Measurements from ENCODE around the gene ACSF3. TPM values are rescaled to one million over a fixed set of nuclear protein-coding genes. Genes with fewer than 3 reads are reported as not detected.

Gene ACSF3
- total RNA-seq, 2 experiments from 2014 or later: 112 to 143 TPM

DNA sequence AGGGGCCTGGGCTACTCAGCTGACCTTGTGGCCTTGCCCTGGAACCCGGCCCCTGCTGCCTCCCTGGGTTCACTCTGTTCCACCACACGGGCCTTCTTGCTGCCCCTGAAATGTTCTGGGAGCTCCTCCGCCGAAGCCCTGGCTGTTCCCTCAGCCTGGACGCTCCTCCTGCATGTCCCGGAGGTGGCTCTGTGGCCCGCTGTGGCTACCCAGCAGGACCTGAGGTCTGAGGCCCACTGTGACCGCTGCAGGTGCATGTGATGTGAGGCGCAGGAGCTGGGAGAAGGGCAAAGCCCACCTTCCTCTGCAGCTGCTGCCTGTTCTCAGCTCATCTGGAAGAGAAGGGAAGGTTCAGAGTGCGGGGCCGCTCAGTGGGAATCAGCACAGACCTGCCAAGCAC is 38.9 kb upstream of the ACSF3 start:
- H3K9me3 ChIP-seq (ENCODE audit: low read length): no peaks in the 10 kb centered on the region
- no peak for TF ChIP-seq EZH2phosphoT487 (IDR thresholded peaks at IDR 0.05; ENCODE audit: borderline replicate concordance, low read depth, low read length)
- TF ChIP-seq CTCF (conservative IDR thresholded peaks at IDR 0.05; ENCODE audit: low read length): no peak
- no peak overlapping the region for H3K4me2 ChIP-seq (ENCODE audit: low read length)
- H3K4me3 ChIP-seq (ENCODE audit: low read depth, low read length, poor library complexity, severe bottlenecking): no peak overlapping the region
- intact Hi-C loops (cut with micrococcal nuclease; ENCODE audit: unreplicated experiment): no loop called here
- H2AFZ ChIP-seq (ENCODE audit: low read length): no peak overlapping the region
- no peak for DNase-seq (ENCODE audit: low spot score)
- no peak overlapping the region for H3K27ac ChIP-seq (ENCODE audit: low read depth, low read length, poor library complexity, severe bottlenecking)
- H3K9me2 ChIP-seq (ENCODE audit: insufficient read depth, low read length): no peaks in the 10 kb centered on the region
- H3K79me2 ChIP-seq (ENCODE audit: insufficient read depth, low read depth, low read length): no peaks in the 10 kb centered on the region
- peaks cover under 1% of the 10 kb centered on the region for H3K4me1 ChIP-seq (ENCODE audit: insufficient read depth, low read length, poor library complexity, severe bottlenecking)
- no peaks in the 10 kb centered on the region for H3K36me3 ChIP-seq (ENCODE audit: insufficient read depth, low read length)
- ChIA-PET POLR2A (no interaction called here), CTCF (ENCODE audit: unreplicated experiment) (no interaction called here)
- no peaks in the 10 kb centered on the region for H4K20me1 ChIP-seq (ENCODE audit: insufficient read depth, low read length)
- no TSS peak for BruUV-seq (replicated peaks)

- H2AFZ ChIP-seq (ENCODE audit: low read length): no peak overlapping the region
- DNase-seq (ENCODE audit: low spot score): no peak
- H3K4me3 ChIP-seq (ENCODE audit: low read depth, low read length, poor library complexity, severe bottlenecking): no peak overlapping the region
- no peak overlapping the region for H3K27ac ChIP-seq (ENCODE audit: low read depth, low read length, poor library complexity, severe bottlenecking)
- BruUV-seq (replicated peaks): no TSS peak
- ChIA-PET CTCF (ENCODE audit: unreplicated experiment) (no interaction called here), POLR2A (no interaction called here)
- H3K79me2 ChIP-seq (ENCODE audit: insufficient read depth, low read depth, low read length): no peaks in the 10 kb centered on the region
- H3K4me1 ChIP-seq (ENCODE audit: insufficient read depth, low read length, poor library complexity, severe bottlenecking): peaks cover 6% of the 10 kb centered on the region
- no peak for TF ChIP-seq CTCF (conservative IDR thresholded peaks at IDR 0.05; ENCODE audit: low read length)
- no peak for TF ChIP-seq EZH2phosphoT487 (IDR thresholded peaks at IDR 0.05; ENCODE audit: borderline replicate concordance, low read depth, low read length)
- no peaks in the 10 kb centered on the region for H3K9me2 ChIP-seq (ENCODE audit: insufficient read depth, low read length)
- H3K36me3 ChIP-seq (ENCODE audit: insufficient read depth, low read length): no peaks in the 10 kb centered on the region
- intact Hi-C loops (cut with micrococcal nuclease; ENCODE audit: unreplicated experiment): no loop called here
- H3K4me2 ChIP-seq (ENCODE audit: low read length): no peak overlapping the region
- no peaks in the 10 kb centered on the region for H3K9me3 ChIP-seq (ENCODE audit: low read length)
- H4K20me1 ChIP-seq (ENCODE audit: insufficient read depth, low read length): no peaks in the 10 kb centered on the region
Observed at GRCh38 chr16:89055313-89055712, 38.3 kb upstream of the ACSF3 start.

DNA sequence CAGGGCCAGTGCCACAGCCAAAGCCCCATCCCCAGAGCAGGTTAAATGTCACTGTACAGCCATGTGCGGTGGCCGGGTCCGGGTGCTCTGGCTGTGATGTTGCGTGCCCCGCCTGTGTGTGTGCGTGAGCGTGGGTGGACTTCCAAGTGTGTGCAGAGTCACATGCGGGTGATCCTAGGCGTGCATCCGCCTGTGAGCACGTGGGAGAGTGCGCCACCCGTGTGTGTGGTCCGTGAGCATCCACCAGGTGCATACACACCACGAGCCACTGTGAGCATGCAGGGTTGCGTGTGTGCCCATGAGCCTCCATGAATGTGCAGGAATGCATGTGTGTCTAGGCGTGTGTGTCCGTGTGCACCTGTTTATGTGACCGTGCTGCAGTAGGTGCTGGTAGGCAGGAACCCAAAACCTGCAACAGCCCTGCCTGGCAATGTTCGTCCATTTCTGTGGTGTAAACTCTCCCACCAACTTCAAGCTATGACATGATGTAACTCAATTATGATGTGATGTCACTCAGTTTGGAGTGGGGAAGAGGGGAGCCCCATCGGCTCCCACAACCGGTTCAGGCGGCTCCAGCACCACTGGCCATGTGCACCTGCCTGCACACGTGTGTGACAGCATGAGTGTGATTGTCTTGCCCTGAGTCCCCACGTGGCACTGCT is 37.6 kb upstream of the ACSF3 start:
- Histone ChIP-seq H3K36me3 (ENCODE audit: insufficient read depth, low read length) (no peaks in the 10 kb centered on the region), H3K4me1 (ENCODE audit: insufficient read depth, low read length, poor library complexity, severe bottlenecking) (peaks cover 13% of the 10 kb centered on the region), H3K4me2 (ENCODE audit: low read length) (no peak overlapping the region), H3K79me2 (ENCODE audit: insufficient read depth, low read depth, low read length) (no peaks in the 10 kb centered on the region), H3K4me3 (ENCODE audit: low read depth, low read length, poor library complexity, severe bottlenecking) (no peak overlapping the region), H3K27ac (ENCODE audit: low read depth, low read length, poor library complexity, severe bottlenecking) (no peak overlapping the region), H2AFZ (ENCODE audit: low read length) (no peak overlapping the region), H3K9me2 (ENCODE audit: insufficient read depth, low read length) (no peaks in the 10 kb centered on the region), H4K20me1 (ENCODE audit: insufficient read depth, low read length) (no peaks in the 10 kb centered on the region), H3K9me3 (ENCODE audit: low read length) (no peaks in the 10 kb centered on the region)
- ChIA-PET CTCF (ENCODE audit: unreplicated experiment) (no interaction called here), POLR2A (no interaction called here)
- DNase-seq (ENCODE audit: low spot score): no peak
- no TSS peak for BruUV-seq (replicated peaks)
- no peak for TF ChIP-seq EZH2phosphoT487 (IDR thresholded peaks at IDR 0.05; ENCODE audit: borderline replicate concordance, low read depth, low read length)
- TF ChIP-seq CTCF (conservative IDR thresholded peaks at IDR 0.05; ENCODE audit: low read length): no peak
- intact Hi-C loops (cut with micrococcal nuclease; ENCODE audit: unreplicated experiment): no loop called here
